ENCODE measurements around the gene EHBP1.

The EHBP1 gene

GRCh38 chr2:63046552-63046951 is 341.0 kb downstream of the EHBP1 start:
- Histone ChIP-seq H3K18ac (ENCODE audit: low read length) (no peak overlapping the region), H2AFZ (ENCODE audit: low read length) (no peak overlapping the region), H2BK12ac (ENCODE audit: low read length) (no peak overlapping the region), H2BK120ac (ENCODE audit: low read depth, low read length) (no peak overlapping the region), H3K9ac (ENCODE audit: low read depth, low read length, poor library complexity) (no peak overlapping the region), H3K27me3 (ENCODE audit: control insufficient read depth in 3 of 3, insufficient read depth in 3 of 3, low read depth in 1 of 3, low read length in 3 of 3) (peaks cover 0 to 61% (median 52%) of the 10 kb centered on the region in 3 experiments), H3K23ac (ENCODE audit: low read depth, low read length, poor library complexity) (no peak overlapping the region), H2BK15ac (ENCODE audit: low read length) (no peak overlapping the region), H2BK5ac (ENCODE audit: low read length) (no peak overlapping the region), H3K79me1 (ENCODE audit: low read depth, low read length) (no peaks in the 10 kb centered on the region), H3K4ac (ENCODE audit: low read length) (no peak overlapping the region), H4K8ac (ENCODE audit: low read depth, low read length) (no peak overlapping the region), H3K14ac (ENCODE audit: low read length) (no peak overlapping the region), H2AK5ac (ENCODE audit: low read depth, low read length) (no peak overlapping the region), H3K4me2 (ENCODE audit: insufficient read depth, low read length, poor library complexity, severe bottlenecking) (peak overlapping the region; percentile 26), H3K4me1 (ENCODE audit: control insufficient read depth in 2 of 2, insufficient read depth in 1 of 2, low read depth in 1 of 2, low read length in 2 of 2) (peaks cover 17 to 45% of the 10 kb centered on the region in 2 donors), H3K36me3 (replicated peaks in 1 of 2; ENCODE audit: control insufficient read depth in 2 of 2, insufficient read depth in 2 of 2, low read length in 2 of 2) (peaks cover 0 to 5% of the 10 kb centered on the region in 2 donors), H4K91ac (ENCODE audit: low read depth, low read length, poor library complexity) (no peak overlapping the region), H3K9me3 (replicated peaks in 1 of 2; ENCODE audit: control insufficient read depth in 2 of 2, insufficient read depth in 1 of 2, low read depth in 1 of 2, low read length in 2 of 2) (no peaks in the 10 kb centered on the region), H3K4me3 (ENCODE audit: low read length in 2 of 2) (no peak overlapping the region), H3K27ac (replicated peaks; ENCODE audit: low read length) (no peak overlapping the region)
- no peak for DNase-seq (ENCODE audit: low spot score)
- WGBS, 2 donors (ENCODE audit: extremely low coverage in 2 of 2, insufficient read length in 2 of 2, insufficient replicate concordance in 1 of 2) = no CpG with 5 or more reads among the region's 7 CpGs

GRCh38 chr2:63046961-63047320 is 341.4 kb downstream of the EHBP1 start:
- no peak overlapping the region for H2BK5ac ChIP-seq (ENCODE audit: low read length)
- peak overlapping the region in 1 of 2 donors; percentile 67 for H3K4me3 ChIP-seq (ENCODE audit: low read length in 2 of 2)
- H2BK120ac ChIP-seq (ENCODE audit: low read depth, low read length) = peak overlapping the region; percentile 90
- H4K8ac ChIP-seq (ENCODE audit: low read depth, low read length) = no peak overlapping the region
- H3K4ac ChIP-seq (ENCODE audit: low read length) = no peak overlapping the region
- no peaks in the 10 kb centered on the region for H3K79me1 ChIP-seq (ENCODE audit: low read depth, low read length)
- H3K23ac ChIP-seq (ENCODE audit: low read depth, low read length, poor library complexity) = no peak overlapping the region
- H4K91ac ChIP-seq (ENCODE audit: low read depth, low read length, poor library complexity) = no peak overlapping the region
- peak; percentile 27 for DNase-seq (ENCODE audit: low spot score)
- no peak overlapping the region for H3K14ac ChIP-seq (ENCODE audit: low read length)
- H3K9me3 ChIP-seq (replicated peaks in 1 of 2; ENCODE audit: control insufficient read depth in 2 of 2, insufficient read depth in 1 of 2, low read depth in 1 of 2, low read length in 2 of 2) = peaks cover 0 to 2% of the 10 kb centered on the region in 2 donors
- no peak overlapping the region for H3K9ac ChIP-seq (ENCODE audit: low read depth, low read length, poor library complexity)
- H3K18ac ChIP-seq (ENCODE audit: low read length) = no peak overlapping the region
- no peak overlapping the region for H2AK5ac ChIP-seq (ENCODE audit: low read depth, low read length)
- no peak overlapping the region for H2BK12ac ChIP-seq (ENCODE audit: low read length)
- H3K27ac ChIP-seq (replicated peaks; ENCODE audit: low read length) = no peak overlapping the region
- H3K36me3 ChIP-seq (replicated peaks in 1 of 2; ENCODE audit: control insufficient read depth in 2 of 2, insufficient read depth in 2 of 2, low read length in 2 of 2) = peaks cover 0 to 5% of the 10 kb centered on the region in 2 donors
- peak overlapping the region; percentile 86 for H3K4me2 ChIP-seq (ENCODE audit: insufficient read depth, low read length, poor library complexity, severe bottlenecking)
- H2BK15ac ChIP-seq (ENCODE audit: low read length) = no peak overlapping the region
- H2AFZ ChIP-seq (ENCODE audit: low read length) = peak overlapping the region; percentile 93
- no CpG with 5 or more reads among the region's 8 CpGs for WGBS, 2 donors (ENCODE audit: extremely low coverage in 2 of 2, insufficient read length in 2 of 2, insufficient replicate concordance in 1 of 2)
- H3K4me1 ChIP-seq (ENCODE audit: control insufficient read depth in 2 of 2, insufficient read depth in 1 of 2, low read depth in 1 of 2, low read length in 2 of 2) = peaks cover 21 to 45% of the 10 kb centered on the region in 2 donors
- peaks cover 4 to 65% (median 56%) of the 10 kb centered on the region in 3 experiments for H3K27me3 ChIP-seq (ENCODE audit: control insufficient read depth in 3 of 3, insufficient read depth in 3 of 3, low read depth in 1 of 3, low read length in 3 of 3)

GRCh38 chr2:63047321-63048279 is 342.1 kb downstream of the EHBP1 start:
- peak; percentile 43 for DNase-seq (ENCODE audit: low spot score)
- peak overlapping the region; percentile 72 for H3K9ac ChIP-seq (ENCODE audit: low read depth, low read length, poor library complexity)
- no peak overlapping the region for H4K8ac ChIP-seq (ENCODE audit: low read depth, low read length)
- H3K4me3 ChIP-seq (ENCODE audit: low read length in 2 of 2) = peak overlapping the region; percentile 67 to 72
- peak overlapping the region; percentile 98 for H3K18ac ChIP-seq (ENCODE audit: low read length)
- H3K27ac ChIP-seq (replicated peaks; ENCODE audit: low read length) = peak overlapping the region; percentile 46
- H2AFZ ChIP-seq (ENCODE audit: low read length) = peak overlapping the region; percentile 93
- WGBS, 2 donors (ENCODE audit: extremely low coverage in 2 of 2, insufficient read length in 2 of 2, insufficient replicate concordance in 1 of 2) = no CpG with 5 or more reads among the region's 71 CpGs
- H4K91ac ChIP-seq (ENCODE audit: low read depth, low read length, poor library complexity) = no peak overlapping the region
- H2BK15ac ChIP-seq (ENCODE audit: low read length) = peak overlapping the region; percentile 94
- H2AK5ac ChIP-seq (ENCODE audit: low read depth, low read length) = peak overlapping the region; percentile 100
- H3K9me3 ChIP-seq (replicated peaks in 1 of 2; ENCODE audit: control insufficient read depth in 2 of 2, insufficient read depth in 1 of 2, low read depth in 1 of 2, low read length in 2 of 2) = peaks cover 0 to 9% of the 10 kb centered on the region in 2 donors
- H2BK5ac ChIP-seq (ENCODE audit: low read length) = no peak overlapping the region
- peak overlapping the region; percentile 31 for H3K14ac ChIP-seq (ENCODE audit: low read length)
- peak overlapping the region; percentile 89 for H2BK12ac ChIP-seq (ENCODE audit: low read length)
- H3K23ac ChIP-seq (ENCODE audit: low read depth, low read length, poor library complexity) = peak overlapping the region; percentile 62
- H3K4me2 ChIP-seq (ENCODE audit: insufficient read depth, low read length, poor library complexity, severe bottlenecking) = peak overlapping the region; percentile 95
- H3K4ac ChIP-seq (ENCODE audit: low read length) = no peak overlapping the region
- no peaks in the 10 kb centered on the region for H3K79me1 ChIP-seq (ENCODE audit: low read depth, low read length)
- peaks cover 23 to 45% of the 10 kb centered on the region in 2 donors for H3K4me1 ChIP-seq (ENCODE audit: control insufficient read depth in 2 of 2, insufficient read depth in 1 of 2, low read depth in 1 of 2, low read length in 2 of 2)
- H3K36me3 ChIP-seq (replicated peaks in 1 of 2; ENCODE audit: control insufficient read depth in 2 of 2, insufficient read depth in 2 of 2, low read length in 2 of 2) = peaks cover 0 to 5% of the 10 kb centered on the region in 2 donors
- peak overlapping the region; percentile 90 for H2BK120ac ChIP-seq (ENCODE audit: low read depth, low read length)
- H3K27me3 ChIP-seq (ENCODE audit: control insufficient read depth in 3 of 3, insufficient read depth in 3 of 3, low read depth in 1 of 3, low read length in 3 of 3) = peaks cover 10 to 72% (median 63%) of the 10 kb centered on the region in 3 experiments
